CD4-positive, alpha-beta T cell (primary cell): ENCODE data around the gene GRIA1. TPM values are rescaled to one million over a fixed set of nuclear protein-coding genes. Genes with fewer than 3 reads are reported as not detected.

Experiments used
- ATAC-seq: fragments of 200-7000 bp; cut with Tn5 transposase; one replicate; pipeline ENCODE4 v1.10.0; 2022; ENCODE audit warnings: mild to moderate bottlenecking; ENCODE audit not compliant: poor library complexity
- CTCF ChIA-PET: fragments of 350-600 bp; sonication (Branson Sonifier 250); formaldehyde crosslinking; loops from one replicate; lab custom pipeline; 2021; ENCODE audit warnings: antibody characterized with exemption, inconsistent platforms; lab: Charles Lee
- POLR2A ChIA-PET: fragments of 350-600 bp; sonication (Branson Sonifier 250); formaldehyde crosslinking; loops from one replicate; lab custom pipeline; 2021; ENCODE audit warnings: antibody characterized with exemption, inconsistent platforms; lab: Charles Lee
- DNase-seq, 14 experiments: peaks; one replicate each; pipeline ENCODE4 v3.0.0-alpha.2; 2013 to 2020; ENCODE audit warnings: mixed read lengths in 2 of 14
- H3K27ac ChIP-seq, 2 donors: one replicate each; pipeline versions ENCODE4 v1.5.1 to v1.7.0; 2013; ENCODE audit warnings: low read length in 2 of 2, low read depth in 1 of 2, mild to moderate bottlenecking in 1 of 2
- H3K27me3 ChIP-seq, 2 experiments: 1 replicate in 1 of 2; 2 replicates in 1 of 2; pipeline versions ENCODE4 v1.6.1 to v1.7.0; 2013; ENCODE audit warnings: low read length in 2 of 2, control low read depth in 1 of 2, mild to moderate bottlenecking in 1 of 2, moderate library complexity in 1 of 2; ENCODE audit not compliant: insufficient read depth in 2 of 2, control insufficient read depth in 1 of 2
- H3K36me3 ChIP-seq: one replicate; pipeline ENCODE4 v1.6.1; 2013; ENCODE audit warnings: low read length, control low read depth; ENCODE audit not compliant: insufficient read depth
- H3K4me1 ChIP-seq: one replicate; pipeline ENCODE4 v1.6.1; 2013; ENCODE audit warnings: low read length, control low read depth; ENCODE audit not compliant: insufficient read depth
- H3K4me3 ChIP-seq: one replicate; pipeline ENCODE4 v1.5.1; 2013; ENCODE audit warnings: mild to moderate bottlenecking, low read length, moderate library complexity
- H3K9me3 ChIP-seq, 2 experiments: 1 replicate in 1 of 2; 2 replicates in 1 of 2; pipeline versions ENCODE4 v1.6.1 to v1.7.0; 2013; ENCODE audit warnings: low read length in 2 of 2, mild to moderate bottlenecking in 2 of 2, control low read depth in 1 of 2, moderate library complexity in 1 of 2; ENCODE audit not compliant: control insufficient read depth in 1 of 2, insufficient read depth in 1 of 2
- H3K27ac Mint-ChIP-seq: one replicate; pipeline ENCODE4 v1.8.0; 2020; ENCODE audit warnings: mixed read lengths
- H3K27me3 Mint-ChIP-seq: one replicate; pipeline ENCODE4 v1.8.0; 2021; ENCODE audit warnings: mixed read lengths
- H3K36me3 Mint-ChIP-seq: one replicate; pipeline ENCODE4 v1.8.0; 2021; ENCODE audit warnings: low read depth, mixed read lengths
- H3K4me1 Mint-ChIP-seq: one replicate; pipeline ENCODE4 v1.8.0; 2021; ENCODE audit warnings: low read depth, mixed read lengths
- H3K4me3 Mint-ChIP-seq: one replicate; pipeline ENCODE4 v1.8.0; 2020; ENCODE audit warnings: mild to moderate bottlenecking, mixed read lengths
- H3K9me3 Mint-ChIP-seq: one replicate; pipeline ENCODE4 v1.8.0; 2020; ENCODE audit warnings: mixed read lengths
- CTCF ChIP-seq: fragments of 200-600 bp; IDR thresholded peaks from one replicate; pipeline ENCODE4 v1.8.0; 2022; ENCODE audit warnings: antibody characterized with exemption, mild to moderate bottlenecking
- intact Hi-C, 2 experiments: fragments of 100-400 bp; cut with DNase I in 1 of 2; cut with micrococcal nuclease in 1 of 2; formaldehyde crosslinking; loops; one replicate each; pipeline versions ENCODE4 v1.15.1 to v1.9.0; 2023 to 2025; cut with DNase I, micrococcal nuclease
- total RNA-seq, 174 experiments: library from RNA in 2 of 174; stranded (reverse) in 2 of 174; gene quantifications; one replicate each; pipeline ENCODE4 v1.2.3 and lab custom pipeline; 2021 to 2026

GRIA1 gene
- total RNA-seq, 2 experiments from 2014 or later: not detected

DNA sequence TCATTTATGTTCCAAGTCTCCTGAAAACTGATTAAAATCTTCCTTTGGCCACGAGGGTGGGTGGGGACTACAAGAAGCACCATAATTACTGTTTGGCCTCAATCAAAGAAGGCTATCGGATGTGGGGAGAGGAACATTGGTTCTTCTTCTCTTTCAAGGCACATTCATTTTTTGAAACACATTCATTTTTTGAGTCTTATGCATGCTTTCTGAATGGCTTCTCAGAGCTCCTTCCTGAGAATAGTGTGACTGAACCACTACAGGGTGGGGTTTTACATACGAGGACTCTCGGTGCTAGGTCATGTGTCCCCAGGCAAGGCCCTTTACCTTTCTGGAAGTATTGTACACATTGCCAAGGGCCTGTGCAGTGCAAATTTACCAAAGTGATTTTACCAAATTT lies 7.0 kb upstream of the GRIA1 start:
- no peak for DNase-seq
- Mint-ChIP-seq H3K4me3 (no peak overlapping the region), H3K27me3 (peaks cover 16% of the 10 kb centered on the region), H3K27ac (no peak overlapping the region), H3K36me3 (no peaks in the 10 kb centered on the region), H3K9me3 (peaks cover 2% of the 10 kb centered on the region), H3K4me1 (no peaks in the 10 kb centered on the region)
- intact Hi-C loops: no loop called here
- Histone ChIP-seq H3K4me1 (no peaks in the 10 kb centered on the region), H3K27me3 (peaks cover 0 to 4% of the 10 kb centered on the region in 2 experiments), H3K9me3 (peaks cover 0 to 3% of the 10 kb centered on the region in 2 experiments), H3K36me3 (no peaks in the 10 kb centered on the region), H3K4me3 (no peak overlapping the region), H3K27ac (no peak overlapping the region)
- no peak for ATAC-seq
- ChIA-PET CTCF (no interaction called here), POLR2A (no interaction called here)
- no peak for TF ChIP-seq CTCF

DNA sequence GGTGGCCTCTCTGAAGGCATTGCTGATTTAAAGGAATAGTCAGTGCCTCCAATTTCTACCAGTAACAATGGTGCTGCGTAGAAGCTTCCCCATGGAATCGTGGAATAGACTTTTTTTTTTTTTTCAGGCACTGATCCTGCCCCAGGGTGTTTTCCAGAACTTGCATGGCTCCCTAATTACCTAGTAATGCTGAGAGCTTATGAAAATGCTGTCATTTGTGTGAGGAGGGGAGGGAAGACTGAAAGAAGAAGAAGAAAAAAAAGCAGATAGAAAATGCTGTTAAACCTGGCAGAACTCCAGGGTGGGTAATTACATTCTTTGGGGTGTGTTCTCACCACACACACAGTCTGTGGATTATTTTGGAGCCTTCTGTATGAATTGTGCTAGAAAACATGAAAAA lies 4.8 kb upstream of the GRIA1 start:
- no peak overlapping the region for H3K4me3 ChIP-seq
- no peak overlapping the region for H3K27ac ChIP-seq
- no peaks in the 10 kb centered on the region for H3K4me1 ChIP-seq
- Mint-ChIP-seq H3K27ac (no peak overlapping the region), H3K27me3 (peaks cover 29% of the 10 kb centered on the region), H3K9me3 (peaks cover 2% of the 10 kb centered on the region), H3K36me3 (no peaks in the 10 kb centered on the region), H3K4me1 (no peaks in the 10 kb centered on the region), H3K4me3 (no peak overlapping the region)
- TF ChIP-seq CTCF: no peak
- no peak for ATAC-seq
- ChIA-PET CTCF (no interaction called here), POLR2A (no interaction called here)
- peaks cover 0 to 5% of the 10 kb centered on the region in 2 experiments for H3K9me3 ChIP-seq
- intact Hi-C loops: no loop called here
- DNase-seq: no peak
- H3K27me3 ChIP-seq: peaks cover 2 to 12% of the 10 kb centered on the region in 2 experiments
- H3K36me3 ChIP-seq: no peaks in the 10 kb centered on the region

DNA sequence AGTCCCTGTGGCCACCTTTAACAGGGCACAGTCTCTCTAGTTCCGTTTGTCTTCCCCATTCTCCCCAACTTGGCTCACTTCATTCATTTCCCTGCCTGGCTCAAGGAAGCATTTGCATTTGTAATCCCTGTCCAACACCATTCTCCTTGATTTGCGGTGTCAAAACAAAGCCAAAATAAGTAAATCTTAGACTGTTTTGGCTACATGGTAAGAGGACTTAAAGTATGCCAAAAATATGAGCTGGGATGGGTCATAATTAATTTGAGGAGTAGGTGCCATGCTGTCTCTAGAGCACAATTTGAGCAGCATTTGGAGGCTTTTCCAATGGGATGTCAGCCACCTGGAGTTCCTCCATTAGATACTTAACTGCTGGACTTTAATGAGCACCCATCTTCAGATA lies 3.7 kb upstream of the GRIA1 start:
- no peak overlapping the region for H3K4me3 Mint-ChIP-seq
- H3K27me3 Mint-ChIP-seq: peaks cover 40% of the 10 kb centered on the region
- no peak for ATAC-seq
- TF ChIP-seq CTCF: no peak
- intact Hi-C loops: no loop called here
- no peak overlapping the region for H3K27ac ChIP-seq
- no peaks in the 10 kb centered on the region for H3K36me3 Mint-ChIP-seq
- H3K27ac Mint-ChIP-seq: no peak overlapping the region
- H3K27me3 ChIP-seq: peaks cover 8 to 17% of the 10 kb centered on the region in 2 experiments
- ChIA-PET CTCF (no interaction called here), POLR2A (no interaction called here)
- H3K4me1 Mint-ChIP-seq: no peaks in the 10 kb centered on the region
- peaks cover 2% of the 10 kb centered on the region for H3K9me3 Mint-ChIP-seq
- H3K36me3 ChIP-seq: no peaks in the 10 kb centered on the region
- DNase-seq: no peak
- peaks cover 0 to 5% of the 10 kb centered on the region in 2 experiments for H3K9me3 ChIP-seq
- H3K4me3 ChIP-seq: no peak overlapping the region
- H3K4me1 ChIP-seq: no peaks in the 10 kb centered on the region
